Heart left ventricle (tissue), 16 donors: ENCODE measurements around the gene LONRF3. TPM values are rescaled to one million over a fixed set of nuclear protein-coding genes. Genes with fewer than 3 reads are reported as not detected.

ENCODE experiments used
- ATAC-seq, 4 donors: fragments of 200-7000 bp; cut with Tn5 transposase; one replicate each; pipeline ENCODE4 v1.9.1; 2020 to 2022; ENCODE audit warnings: moderate library complexity in 4 of 4, mild to moderate bottlenecking in 3 of 4, moderate number of reproducible peaks in 1 of 4
- DNase-seq, 5 donors: peaks; one replicate each; pipeline ENCODE4 v3.0.0-alpha.2; 2020
- H3K27ac ChIP-seq, 12 donors: fragments of 200-600 bp; sonication (generic) in 4 of 12; one replicate each; pipeline versions ENCODE4 v1.5.0 to v1.8.0; 2016 to 2022; ENCODE audit warnings: mild to moderate bottlenecking in 2 of 12
- H3K27me3 ChIP-seq, 9 donors: fragments of 200-600 bp; sonication (generic) in 2 of 9; one replicate each; pipeline versions ENCODE4 v1.5.1 to v1.8.0; 2016 to 2022; ENCODE audit warnings: mild to moderate bottlenecking in 3 of 9
- H3K36me3 ChIP-seq, 9 donors: fragments of 200-600 bp; sonication (generic) in 2 of 9; one replicate each; pipeline versions ENCODE4 v1.5.0 to v1.8.0; 2018 to 2022; ENCODE audit warnings: mild to moderate bottlenecking in 2 of 9
- H3K4me1 ChIP-seq, 12 donors: fragments of 200-600 bp; sonication (generic) in 4 of 12; one replicate each; pipeline versions ENCODE4 v1.5.0 to v1.8.0; 2016 to 2022; ENCODE audit warnings: mild to moderate bottlenecking in 3 of 12
- H3K4me3 ChIP-seq, 12 donors: fragments of 200-600 bp; sonication (generic) in 4 of 12; one replicate each; pipeline versions ENCODE4 v1.5.0 to v1.8.0; 2017 to 2022; ENCODE audit warnings: mild to moderate bottlenecking in 9 of 12, moderate library complexity in 4 of 12
- H3K9me3 ChIP-seq, 12 donors: fragments of 200-600 bp; sonication (generic) in 4 of 12; one replicate each; pipeline versions ENCODE4 v1.5.0 to v1.8.0; 2016 to 2022; ENCODE audit warnings: mild to moderate bottlenecking in 1 of 12
- POLR2A ChIP-seq, 2 donors: fragments of 450-650 bp; IDR thresholded peaks; one replicate each; pipeline ENCODE4 v1.6.1; 2017; ENCODE audit warnings: antibody characterized with exemption in 2 of 2, mild to moderate bottlenecking in 2 of 2, moderate library complexity in 2 of 2
- WGBS, 4 donors: extraction: QIAGEN DNeasy Blood & Tissue Kit in 2 of 4; methylation state at CpG; one replicate each; pipeline versions ENCODE4 v1.1.5 to v1.1.7; 2013 to 2018; 5-methylcytosine and 5-hydroxymethylcytosine counted together
- intact Hi-C, 10 donors: fragments of 100-400 bp; cut with DNase I; formaldehyde crosslinking; loops; one replicate each; pipeline versions ENCODE4 v1.11.1 to v1.14.2; 2022
- polyA plus RNA-seq, 2 donors: library from polyadenylated mRNA; stranded (reverse); fragments of 200-250 nt; gene quantifications; one replicate each; pipeline ENCODE4 v1.2.3, GENCODE V29; 2013
- total RNA-seq, 9 donors: library from RNA; depleted of rRNA in 2 of 9; stranded (reverse); fragments of >200 nt in 2 of 9; fragmentation: NEBNext Ultra II Directional in 3 of 9; extraction: Animal tissue kit (Norgen Biotek cat#: 25700) in 3 of 9; gene quantifications; one replicate each; pipeline versions ENCODE4 v1.1.0 to v1.2.4, GENCODE V29; 2016 to 2023
- TF ChIP-seq, protein P1 (sequence below), 12 donors: fragments of 200-600 bp; sonication (generic) in 4 of 12; IDR thresholded peaks; one replicate each; pipeline versions ENCODE4 v1.5.0 to v1.8.0; 2018 to 2022; ENCODE audit warnings: antibody characterized with exemption in 12 of 12, mild to moderate bottlenecking in 5 of 12
- donor health status: ischemic (EF 13 %, LVEDD 7.1; RV severe dilation, severe dysfunction).
- donor health status: healthy with polysubstance abuse.
- donor health status: DM: no; HTN: yes; CAD: no.
- donor health status: DM: no; HTN: no; CAD: no.
- donor health status: ischemic (EF 25% LVEDD 6.9; RV normal size, moderate dysfunction).
- donor health status: ischemic (EF 25% LVEDD 5.7; RV mildly dilated, moderate dysfunction).
- donor health status: healthy.
- donor health status: DM: yes; HTN: yes; CAD: no.
- donor health status: ischemic (EF 35%, LVEDD 5.7; RV mildly dilated, moderate dysfunction).
- donor health status: nonischemic (EF 11% LVEDD 7.7; RV severe dilation, severe dysfunction).
- donor health status: DM: yes; HTN: yes; CAD: no.
- donor health status: PGD.
- donor health status: ischemic (EF 29% LVEDD 5.4; RV normal size, mild dysfunction).
- donor health status: nonischemic (EF 23%, LVEDD 6.1; RV moderate dilation, normal function).

LONRF3 gene
- total and polyA plus RNA-seq, 11 donors, result 0.50 to 8.3 (median 1.9) TPM

DNA sequence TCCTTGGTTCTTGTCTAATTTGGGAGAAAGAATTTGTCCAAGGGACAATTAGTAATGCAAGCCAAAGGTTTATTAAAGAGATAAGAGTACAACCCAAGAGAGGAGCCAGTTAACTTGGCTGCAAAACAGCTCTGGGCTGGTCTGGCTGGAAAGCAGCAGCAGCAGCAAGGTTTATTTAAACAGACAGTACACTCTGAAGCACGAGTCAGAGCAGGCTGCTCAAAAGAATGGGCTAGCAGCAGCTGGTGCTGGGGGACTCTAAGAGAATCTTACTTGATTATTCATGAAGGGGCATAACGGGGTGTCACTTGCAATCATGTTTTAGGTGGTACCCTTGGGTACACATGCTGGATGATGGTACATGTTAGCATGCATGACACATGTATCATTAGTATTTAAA lies 81.3 kb downstream of the LONRF3 start:
- intact Hi-C loops, result no loop called here
- H3K4me3 ChIP-seq, result no peak overlapping the region
- ATAC-seq (peak; percentile 55 to 87 (median 82)), DNase-seq (peak in 3 of 5 donors; percentile 14 to 37 (median 35))
- H3K36me3 ChIP-seq, result no peaks in the 10 kb centered on the region
- peaks cover 0 to 17% (median 0%) of the 10 kb centered on the region in 12 donors for H3K4me1 ChIP-seq
- H3K9me3 ChIP-seq, result no peaks in the 10 kb centered on the region
- no peak for TF ChIP-seq POLR2A (IDR thresholded peaks at IDR 0.05)
- TF ChIP-seq, protein P1, sequence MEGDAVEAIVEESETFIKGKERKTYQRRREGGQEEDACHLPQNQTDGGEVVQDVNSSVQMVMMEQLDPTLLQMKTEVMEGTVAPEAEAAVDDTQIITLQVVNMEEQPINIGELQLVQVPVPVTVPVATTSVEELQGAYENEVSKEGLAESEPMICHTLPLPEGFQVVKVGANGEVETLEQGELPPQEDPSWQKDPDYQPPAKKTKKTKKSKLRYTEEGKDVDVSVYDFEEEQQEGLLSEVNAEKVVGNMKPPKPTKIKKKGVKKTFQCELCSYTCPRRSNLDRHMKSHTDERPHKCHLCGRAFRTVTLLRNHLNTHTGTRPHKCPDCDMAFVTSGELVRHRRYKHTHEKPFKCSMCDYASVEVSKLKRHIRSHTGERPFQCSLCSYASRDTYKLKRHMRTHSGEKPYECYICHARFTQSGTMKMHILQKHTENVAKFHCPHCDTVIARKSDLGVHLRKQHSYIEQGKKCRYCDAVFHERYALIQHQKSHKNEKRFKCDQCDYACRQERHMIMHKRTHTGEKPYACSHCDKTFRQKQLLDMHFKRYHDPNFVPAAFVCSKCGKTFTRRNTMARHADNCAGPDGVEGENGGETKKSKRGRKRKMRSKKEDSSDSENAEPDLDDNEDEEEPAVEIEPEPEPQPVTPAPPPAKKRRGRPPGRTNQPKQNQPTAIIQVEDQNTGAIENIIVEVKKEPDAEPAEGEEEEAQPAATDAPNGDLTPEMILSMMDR (IDR thresholded peaks at IDR 0.05), result no peak
- H3K27ac ChIP-seq, result peak overlapping the region in 3 of 12 donors; percentile 19 to 35 (median 30)
- H3K27me3 ChIP-seq, result peaks cover 0 to 13% (median 0%) of the 10 kb centered on the region in 9 donors
- WGBS, 4 donors, result 31 to 56% (median 43%) methylated on average over 2 of the region's 2 CpGs

DNA sequence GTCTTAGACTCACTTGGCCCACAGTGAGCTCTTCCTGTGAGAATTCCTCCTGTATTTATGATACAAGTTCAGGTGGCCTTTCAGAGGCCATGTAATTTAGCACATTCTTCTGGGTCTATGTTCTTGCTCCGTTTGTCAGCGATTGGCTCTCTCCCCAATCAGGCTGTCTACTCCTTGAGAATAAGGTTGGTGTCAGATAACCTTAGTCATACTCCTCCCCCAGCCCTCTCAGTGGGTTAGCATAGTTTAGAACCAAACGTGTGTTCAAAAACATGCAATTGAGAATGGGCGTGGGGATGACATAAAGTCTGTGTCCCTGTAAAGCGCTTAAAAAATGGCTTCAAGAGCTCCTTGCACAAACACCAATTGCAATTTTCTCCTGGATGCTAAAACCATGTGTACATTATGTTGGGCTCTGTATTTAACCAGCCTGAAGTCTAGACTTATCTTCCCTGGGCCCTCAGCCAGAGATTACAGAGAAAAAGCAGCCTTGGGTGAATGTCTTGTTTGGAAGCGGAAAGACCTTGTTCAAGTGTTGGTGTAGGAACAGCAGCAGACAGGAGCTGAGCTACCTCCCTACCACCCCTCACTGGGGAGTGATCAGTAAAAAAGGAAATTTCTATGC lies 88.4 kb downstream of the LONRF3 start:
- H3K27me3 ChIP-seq, result peaks cover 0 to 6% (median 0%) of the 10 kb centered on the region in 9 donors
- WGBS, 4 donors, result 49 to 60% (median 54%) methylated on average over 6 of the region's 6 CpGs
- intact Hi-C loops, result no loop called here
- DNase-seq (no peak), ATAC-seq (no peak)
- H3K4me3 ChIP-seq, result no peak overlapping the region
- H3K9me3 ChIP-seq, result no peaks in the 10 kb centered on the region
- H3K4me1 ChIP-seq, result peaks cover 0 to 6% (median 0%) of the 10 kb centered on the region in 12 donors
- H3K36me3 ChIP-seq, result no peaks in the 10 kb centered on the region
- no peak overlapping the region for H3K27ac ChIP-seq
- TF ChIP-seq, protein P1 (IDR thresholded peaks at IDR 0.05), result no peak
- no peak for TF ChIP-seq POLR2A (IDR thresholded peaks at IDR 0.05)

DNA sequence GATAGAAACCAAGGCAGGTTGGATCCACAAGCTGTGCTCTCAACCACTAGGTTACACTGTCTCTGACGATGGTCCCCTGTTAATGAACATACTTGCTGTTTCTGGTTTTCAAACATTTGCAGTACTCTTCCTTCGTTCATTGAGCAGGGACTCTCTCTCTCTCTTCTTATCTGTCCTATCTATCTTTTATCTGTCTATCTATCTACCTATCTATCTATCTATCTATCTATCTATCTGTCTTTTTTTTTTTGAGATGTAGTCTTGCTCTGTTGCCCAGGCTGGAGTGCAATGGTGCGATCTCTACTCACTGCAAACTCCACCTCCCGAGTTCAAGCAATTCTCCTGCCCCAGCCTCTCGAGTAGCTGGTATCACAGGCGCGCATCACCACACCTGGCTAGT lies 89.0 kb downstream of the LONRF3 start:
- Histone ChIP-seq H3K9me3 (no peaks in the 10 kb centered on the region), H3K36me3 (no peaks in the 10 kb centered on the region), H3K27ac (no peak overlapping the region), H3K27me3 (peaks cover 0 to 6% (median 0%) of the 10 kb centered on the region in 9 donors), H3K4me3 (no peak overlapping the region), H3K4me1 (peaks cover 0 to 6% (median 0%) of the 10 kb centered on the region in 12 donors)
- intact Hi-C loops, result no loop called here
- TF ChIP-seq, protein P1 (IDR thresholded peaks at IDR 0.05), result no peak
- TF ChIP-seq POLR2A (IDR thresholded peaks at IDR 0.05), result no peak
- 86 to 97% (median 90%) methylated on average over 7 of the region's 7 CpGs for WGBS, 4 donors
- ATAC-seq, result no peak
- DNase-seq, result no peak

DNA sequence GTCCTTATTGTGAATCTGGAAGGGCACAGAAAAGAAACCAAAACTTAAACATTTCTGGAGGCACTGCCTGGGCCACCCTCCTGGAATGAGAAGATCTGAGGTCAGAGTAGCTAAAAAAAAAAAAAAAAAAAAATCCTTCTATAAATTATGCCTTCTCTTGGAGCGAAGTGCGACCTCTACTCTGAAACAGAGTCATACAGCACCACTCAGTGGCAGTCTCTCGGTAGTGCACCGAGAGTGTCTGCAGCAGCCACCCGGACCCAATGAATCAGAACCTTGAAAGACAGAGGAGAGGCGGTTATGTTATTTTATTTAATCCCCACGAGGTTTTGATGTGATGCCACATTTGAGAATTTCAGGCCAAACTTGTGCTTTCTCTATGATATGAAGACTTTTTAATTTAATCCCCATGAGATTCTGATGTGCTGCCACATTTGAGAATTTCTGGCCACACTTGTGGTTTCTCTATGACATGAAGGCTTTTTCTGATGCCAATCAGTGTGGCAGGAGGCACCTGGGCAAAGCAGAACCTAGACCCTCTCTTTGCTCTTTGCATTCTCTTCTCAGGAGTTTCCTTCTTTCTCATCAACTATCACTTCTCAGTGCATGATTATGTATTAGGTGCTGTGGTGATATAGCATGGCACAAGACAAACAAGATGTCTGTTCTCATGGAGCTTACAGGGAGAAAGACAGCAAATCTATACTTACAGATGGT lies 92.8 kb downstream of the LONRF3 start:
- 4 to 8% (median 6%) methylated on average over 7 of the region's 7 CpGs for WGBS, 4 donors
- Histone ChIP-seq H3K27me3 (peaks cover 0 to 12% (median 0%) of the 10 kb centered on the region in 9 donors), H3K4me1 (peaks cover 0 to 6% (median 0%) of the 10 kb centered on the region in 12 donors), H3K27ac (no peak overlapping the region), H3K9me3 (no peaks in the 10 kb centered on the region), H3K4me3 (no peak overlapping the region), H3K36me3 (no peaks in the 10 kb centered on the region)
- ATAC-seq (peak in 3 of 4 donors; percentile 72 to 80 (median 79)), DNase-seq (peak in 4 of 5 donors; percentile 18 to 48 (median 36))
- no peak for TF ChIP-seq POLR2A (IDR thresholded peaks at IDR 0.05)
- TF ChIP-seq, protein P1 (IDR thresholded peaks at IDR 0.05), result peak; percentile 39 to 70 (median 60)
- intact Hi-C loops, result loop anchor here (1.0 to 5.0 kb wide), 10 partner anchors 55 to 222 kb away; no protein-coding TSS in a partner anchor
